Stimulated activated CD4-positive, alpha-beta T cell treated with anti-CD3 and anti-CD28 coated beads, Interleukin-4, amount 100 ng/mL, for 24 hours (primary cell): Measurements from ENCODE around the gene KISS1R.

ENCODE experiments used
- DNase-seq: peaks from one replicate; pipeline ENCODE4 v3.0.0-alpha.2; 2020

Gene KISS1R

DNA sequence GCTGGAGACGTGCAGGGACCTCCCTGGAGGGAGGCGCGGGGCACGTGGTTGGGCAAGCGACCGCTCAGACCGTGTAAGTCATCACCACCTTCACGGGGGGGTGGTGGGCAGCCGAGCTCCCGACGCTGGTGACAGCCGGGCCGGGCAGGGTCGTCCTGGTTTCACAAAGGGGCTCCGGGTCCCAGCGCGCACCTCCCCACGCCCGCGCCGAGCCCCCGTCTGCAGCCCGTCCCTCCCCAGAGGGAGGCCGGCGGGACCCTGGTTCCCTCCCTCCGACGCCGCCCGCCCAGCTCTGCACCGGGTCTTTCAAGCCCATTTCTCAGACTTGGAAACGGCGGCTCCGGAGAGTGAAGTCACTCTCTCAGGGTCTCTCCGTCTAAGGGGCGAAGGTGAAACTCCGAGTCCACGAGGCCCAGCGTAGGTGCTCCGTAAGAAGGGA, 8.0 kb downstream of the KISS1R start:
- DNase-seq: peak; percentile 75

DNA sequence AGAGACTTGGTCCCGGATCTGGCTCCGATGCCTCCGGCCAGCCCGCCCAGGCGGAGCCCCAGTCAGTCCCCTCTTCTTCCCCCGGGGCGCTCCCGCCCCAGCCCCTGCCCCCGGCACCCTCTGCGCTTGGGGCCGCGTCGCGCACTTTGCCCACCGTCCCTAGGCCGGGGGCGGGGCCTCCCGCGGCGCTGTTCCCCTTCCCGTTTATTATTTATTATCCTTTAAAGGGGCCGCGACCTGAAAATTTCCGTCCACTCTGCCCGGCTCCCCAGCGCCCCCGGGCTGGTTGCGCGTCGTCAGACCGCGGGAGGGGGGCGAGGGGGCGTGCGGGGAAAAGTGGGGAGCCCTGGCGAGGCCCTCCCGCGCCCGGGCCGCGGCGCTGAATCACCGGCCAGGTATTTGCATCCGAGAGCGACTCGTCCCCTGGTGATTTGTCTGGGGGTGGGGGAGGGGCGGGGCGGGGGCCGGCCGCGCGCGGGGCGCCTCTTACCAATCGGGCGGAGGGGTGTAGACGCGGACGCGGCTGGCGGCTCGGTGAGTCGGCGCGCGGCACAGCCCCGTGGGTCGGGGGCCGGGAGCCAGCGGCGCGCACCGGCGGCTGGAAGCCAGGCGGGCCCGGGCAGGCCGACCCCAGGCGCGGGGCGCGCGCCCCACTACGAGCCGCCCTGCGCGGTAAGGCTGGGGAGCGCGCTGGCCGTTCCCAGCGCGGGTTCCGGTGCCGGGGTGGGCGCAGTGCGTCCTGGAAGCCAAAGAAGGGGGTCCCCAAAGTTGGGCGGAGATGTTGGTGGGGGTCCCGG, 8.6 kb downstream of the KISS1R start, which contains the start of gene ARID3A:
Gene ARID3A, plus strand, starts transcription at position 510 of the 797 bp plus-strand sequence. CDS start 3,494 bp downstream, outside the sequence.
- peak; percentile 74 for DNase-seq

DNA sequence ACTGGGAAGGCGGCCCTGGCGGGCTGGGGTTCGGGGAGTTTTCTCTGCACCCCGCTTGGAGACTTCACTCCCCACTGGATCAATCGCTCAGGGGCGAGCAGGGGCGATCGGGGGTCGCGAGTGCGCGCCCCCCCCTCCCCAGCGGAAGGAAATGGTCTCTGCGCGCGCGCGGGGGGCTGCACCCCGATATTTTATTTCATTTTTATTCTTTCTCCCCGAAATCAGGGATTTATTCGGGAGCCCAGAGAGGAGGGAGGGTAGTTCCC, 9.1 kb downstream of the KISS1R start:
- DNase-seq: no peak

DNA sequence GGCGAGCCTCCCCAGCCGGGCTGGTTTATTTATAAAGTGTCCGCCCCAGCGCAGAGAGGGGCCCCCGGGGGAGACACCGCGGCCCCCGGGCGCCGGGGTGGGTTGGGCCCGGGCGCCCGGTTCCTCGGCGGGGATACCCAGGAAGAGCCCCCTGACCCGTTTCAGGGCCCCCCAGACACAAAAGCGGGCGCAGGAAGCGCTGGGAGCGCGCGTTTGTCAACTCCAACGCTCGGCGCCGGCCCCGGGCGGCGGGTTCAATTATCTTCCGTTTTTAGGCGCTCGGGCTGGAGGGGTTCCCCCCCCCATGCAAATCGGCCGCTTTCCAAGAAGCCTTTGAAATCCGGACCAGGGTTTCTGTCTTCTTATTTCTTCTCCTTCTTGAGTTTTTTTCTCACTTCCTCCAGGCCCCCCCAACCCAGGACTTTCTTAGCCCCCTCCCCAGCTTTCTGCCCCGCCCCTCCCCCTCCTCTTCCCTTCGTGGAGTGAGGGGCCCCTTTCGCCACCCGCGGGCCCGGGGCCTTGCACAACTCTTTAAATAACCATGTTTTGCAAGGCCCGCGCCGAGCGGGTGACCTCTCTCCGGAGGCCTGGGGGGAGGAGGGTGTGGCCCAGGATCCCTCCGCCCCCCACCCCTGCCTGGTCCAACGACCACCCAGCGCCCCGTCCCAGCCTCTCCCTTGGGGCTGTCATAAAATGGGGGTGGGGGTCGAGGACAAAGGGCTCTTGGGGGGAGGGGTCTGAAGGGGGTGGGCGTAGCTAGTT, 9.6 kb downstream of the KISS1R start:
- DNase-seq: peak; percentile 45

DNA sequence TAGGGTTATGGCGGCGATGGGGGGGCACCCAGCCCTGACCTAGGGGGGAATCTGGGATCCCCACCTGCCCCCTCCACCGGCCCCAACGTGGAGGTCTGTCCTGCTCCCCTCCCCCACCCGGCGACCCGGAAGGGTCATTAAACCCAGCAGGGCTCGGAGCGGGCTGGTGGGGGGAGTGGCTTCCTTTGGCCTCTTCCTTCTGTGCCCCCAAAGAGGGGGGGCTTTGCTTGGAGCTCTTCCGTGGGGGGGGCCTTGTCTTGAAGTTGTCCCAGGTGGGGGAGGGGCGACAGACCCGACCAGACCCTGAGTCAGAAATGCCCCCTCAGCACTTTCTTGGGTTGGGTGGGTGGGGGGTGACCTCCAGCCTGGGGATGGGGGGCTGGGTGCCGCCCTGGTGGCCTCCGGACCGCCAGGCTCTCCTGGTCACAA, 10.2 kb downstream of the KISS1R start:
- no peak for DNase-seq

DNA sequence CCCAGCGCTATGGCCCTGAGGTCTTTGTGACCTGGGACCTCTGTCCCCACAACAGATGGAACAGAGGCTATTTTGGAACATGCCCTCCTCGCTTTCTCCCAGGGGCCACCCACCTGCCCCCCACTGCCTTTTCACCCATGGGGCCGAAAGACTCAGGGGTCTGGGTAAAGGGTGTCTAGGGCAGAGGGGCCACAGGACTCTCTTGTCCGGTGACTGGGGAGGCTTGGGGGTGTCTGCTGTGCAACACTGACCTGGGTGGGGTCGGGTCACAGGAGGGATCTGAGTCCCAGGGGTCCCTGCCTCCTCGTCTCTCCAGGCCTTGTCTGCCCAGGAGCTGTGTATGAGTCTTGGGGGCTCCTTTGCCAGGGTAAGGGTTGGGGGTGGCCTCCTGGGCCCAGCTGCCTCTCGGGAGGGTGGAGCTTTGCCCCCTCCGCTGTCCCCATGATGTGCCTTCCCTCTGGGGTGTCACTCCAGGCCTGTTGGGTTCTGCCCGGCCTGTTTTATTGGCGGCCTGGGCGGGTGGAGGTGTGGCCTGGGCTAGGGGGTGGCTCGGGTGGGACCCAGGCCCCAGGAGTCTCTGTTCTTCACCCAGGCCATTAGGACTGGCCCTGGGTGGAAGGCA, 10.8 kb downstream of the KISS1R start:
- DNase-seq: no peak

DNA sequence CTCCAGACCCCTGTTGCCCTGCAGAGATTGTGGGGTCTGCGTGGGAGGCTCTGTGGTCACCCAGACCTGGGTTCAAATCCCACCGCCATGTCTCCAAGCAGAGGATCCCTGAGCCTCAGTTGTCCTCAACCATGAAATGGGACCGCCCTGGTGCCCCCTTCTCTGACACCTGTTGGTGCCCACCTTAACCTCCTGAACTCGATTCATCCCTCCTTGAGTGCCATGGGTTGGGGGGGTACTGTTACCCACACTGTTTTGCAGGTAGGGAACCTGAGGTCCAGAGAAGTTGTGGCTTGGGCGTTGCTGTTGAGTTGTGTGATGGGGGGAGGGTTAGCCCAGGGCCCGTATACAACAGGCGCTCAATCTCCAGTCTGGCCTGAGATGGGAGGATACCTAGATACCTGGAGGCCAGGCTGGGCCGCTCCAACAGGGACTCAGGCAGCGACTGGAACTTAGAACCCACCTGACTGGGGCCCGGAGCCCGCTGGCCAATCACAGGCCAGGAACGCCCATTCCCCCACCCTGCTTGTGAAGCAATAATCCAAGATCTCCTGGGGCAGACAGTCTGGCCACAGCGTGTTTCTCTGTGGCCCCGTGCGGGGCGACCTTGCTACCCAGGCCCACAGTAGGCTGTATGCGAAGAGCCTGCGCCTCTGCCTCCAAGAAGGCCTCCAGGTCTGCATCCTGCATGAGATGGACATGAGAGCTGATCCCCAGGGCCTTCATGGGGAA, 11.5 kb downstream of the KISS1R start:
- DNase-seq: no peak

DNA sequence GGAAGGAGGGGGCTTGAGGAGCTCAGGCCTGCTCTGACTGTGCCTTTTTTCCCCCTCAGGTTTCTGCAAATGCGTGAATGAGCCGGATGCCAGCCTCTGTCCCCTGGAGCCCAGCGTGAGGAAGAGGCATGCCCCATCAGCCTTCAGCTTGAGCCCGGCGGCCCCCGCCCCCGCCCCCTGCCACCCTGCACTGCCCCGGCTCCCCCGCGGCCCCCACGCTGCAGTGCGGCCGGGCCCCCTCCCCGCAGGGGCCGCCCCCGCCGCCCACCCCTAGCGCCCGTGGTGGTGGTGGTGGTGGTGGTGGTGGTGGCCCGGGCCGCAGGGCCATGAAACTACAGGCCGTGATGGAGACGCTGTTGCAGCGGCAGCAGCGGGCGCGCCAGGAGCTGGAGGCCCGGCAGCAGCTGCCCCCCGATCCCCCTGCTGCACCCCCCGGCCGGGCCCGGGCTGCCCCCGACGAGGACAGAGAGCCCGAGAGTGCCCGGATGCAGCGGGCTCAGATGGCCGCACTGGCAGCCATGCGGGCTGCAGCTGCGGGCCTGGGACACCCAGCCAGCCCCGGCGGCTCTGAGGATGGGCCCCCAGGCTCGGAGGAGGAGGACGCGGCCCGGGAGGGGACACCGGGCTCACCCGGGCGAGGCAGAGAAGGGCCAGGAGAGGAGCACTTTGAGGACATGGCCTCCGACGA, 12.2 kb downstream of the KISS1R start:
- DNase-seq: no peak

DNA sequence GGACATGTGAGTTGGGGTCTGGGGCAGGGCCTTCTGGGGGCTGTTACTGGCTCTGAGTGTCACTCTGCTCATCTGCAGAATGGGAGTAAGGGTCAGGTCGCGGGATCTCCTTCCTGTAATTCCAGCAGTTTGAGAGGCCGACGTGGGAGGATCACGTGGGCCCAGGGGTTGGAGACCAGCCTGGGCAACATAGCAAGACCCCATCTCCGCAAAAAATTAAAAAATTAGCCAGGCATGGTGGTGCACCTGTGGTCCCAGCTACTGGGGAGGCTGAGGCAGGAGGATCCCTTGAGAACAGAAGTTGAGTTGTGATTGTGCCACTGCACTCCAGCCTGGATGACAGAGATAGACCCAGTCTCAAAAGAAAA, 12.7 kb downstream of the KISS1R start:
- DNase-seq: no peak

DNA sequence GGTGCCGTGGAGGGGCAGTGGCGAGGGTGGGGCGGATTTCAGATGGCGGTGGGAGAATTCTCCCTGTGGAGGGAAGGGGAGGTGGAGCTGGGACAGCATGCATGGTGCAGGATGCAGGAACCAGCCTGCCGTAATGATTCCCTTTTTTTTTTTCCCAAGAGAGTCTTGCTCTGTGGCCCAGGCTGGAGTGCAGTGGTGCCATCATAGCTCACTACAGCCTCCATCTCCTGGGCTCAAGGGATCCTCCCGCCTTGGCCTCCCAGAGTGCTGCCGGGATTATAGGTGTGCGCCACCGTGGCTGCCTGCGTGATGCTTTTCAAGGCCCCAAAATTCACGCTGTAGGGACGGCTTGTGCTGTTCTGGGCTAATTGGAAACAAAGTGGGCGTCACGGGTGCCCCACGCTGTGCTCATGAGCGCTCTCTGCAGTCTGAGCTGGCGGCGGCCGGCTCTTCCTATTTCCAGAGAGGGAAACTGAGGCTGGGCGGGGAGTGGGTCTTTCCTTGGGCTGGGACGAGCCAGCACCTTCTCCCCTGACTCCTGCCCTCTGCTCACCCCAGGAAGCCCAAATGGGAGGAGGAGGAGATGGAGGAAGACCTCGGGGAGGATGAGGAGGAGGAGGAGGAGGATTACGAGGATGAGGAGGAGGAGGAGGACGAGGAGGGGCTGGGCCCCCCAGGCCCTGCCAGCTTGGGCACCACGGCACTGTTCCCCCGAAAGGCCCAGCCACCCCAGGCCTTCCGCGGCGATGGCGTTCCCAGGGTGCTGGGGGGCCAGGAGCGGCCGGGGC, 14.9 kb downstream of the KISS1R start:
- no peak for DNase-seq

DNA sequence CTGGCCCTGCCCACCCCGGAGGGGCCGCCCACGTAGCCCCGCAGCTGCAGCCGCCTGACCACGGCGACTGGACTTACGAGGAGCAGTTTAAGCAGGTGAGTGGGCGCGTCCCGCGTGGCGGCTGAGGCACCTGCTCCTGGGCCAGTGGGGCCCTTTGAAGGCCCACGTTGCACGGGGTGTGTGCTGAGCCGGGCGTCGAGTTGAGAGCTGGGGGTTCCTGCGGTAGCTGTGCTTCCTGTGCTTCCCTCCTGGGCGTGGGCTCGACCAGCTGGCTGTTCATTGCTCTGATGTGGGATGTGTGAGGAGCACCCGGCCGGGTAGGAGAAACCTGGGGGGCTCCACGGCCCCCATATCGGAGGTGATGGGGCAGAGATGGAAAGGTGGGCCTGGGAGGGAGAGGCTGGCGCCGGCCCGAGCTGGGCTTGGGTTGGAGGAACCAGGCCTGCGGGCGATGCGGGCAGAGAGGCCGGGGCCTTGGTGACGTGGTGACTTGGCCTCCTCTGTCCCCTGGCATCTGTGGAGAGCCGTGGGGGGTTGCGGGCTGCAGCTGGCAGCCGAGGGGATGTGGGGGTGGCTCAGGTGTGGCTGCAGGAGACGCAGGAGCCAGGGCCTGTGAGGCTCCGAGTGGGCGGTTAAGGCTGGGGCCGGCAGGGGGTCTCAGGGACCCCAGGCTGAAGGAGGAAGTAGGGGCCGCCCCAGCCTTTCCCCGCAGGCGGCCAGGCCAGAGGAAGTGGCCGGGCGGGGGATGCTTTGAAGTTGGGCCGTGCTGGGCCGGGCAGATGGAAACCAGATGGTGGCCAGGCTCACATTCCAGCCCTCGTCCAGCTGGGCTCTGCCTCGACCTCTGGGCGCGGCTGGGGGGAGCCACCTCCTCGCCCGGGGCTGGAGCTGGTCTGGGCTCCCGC, 15.8 kb downstream of the KISS1R start:
- peak; percentile 19 for DNase-seq

DNA sequence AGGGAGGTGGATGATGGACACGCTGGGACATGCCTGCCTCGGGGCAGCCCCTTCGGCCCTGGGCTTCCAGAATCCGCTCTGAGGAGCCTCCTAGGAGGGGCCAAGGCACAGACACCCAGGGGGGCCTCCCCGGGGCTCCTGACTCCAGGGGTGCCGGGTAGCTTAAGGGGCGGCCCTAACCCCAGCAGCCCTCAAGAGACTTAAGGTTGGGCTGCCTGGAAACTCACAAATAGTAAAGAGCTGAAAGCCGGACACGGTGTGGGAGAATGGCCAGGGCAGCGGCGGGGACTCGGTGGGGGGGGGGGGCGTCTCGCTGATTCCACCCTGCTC, 16.4 kb downstream of the KISS1R start:
- DNase-seq: no peak

DNA sequence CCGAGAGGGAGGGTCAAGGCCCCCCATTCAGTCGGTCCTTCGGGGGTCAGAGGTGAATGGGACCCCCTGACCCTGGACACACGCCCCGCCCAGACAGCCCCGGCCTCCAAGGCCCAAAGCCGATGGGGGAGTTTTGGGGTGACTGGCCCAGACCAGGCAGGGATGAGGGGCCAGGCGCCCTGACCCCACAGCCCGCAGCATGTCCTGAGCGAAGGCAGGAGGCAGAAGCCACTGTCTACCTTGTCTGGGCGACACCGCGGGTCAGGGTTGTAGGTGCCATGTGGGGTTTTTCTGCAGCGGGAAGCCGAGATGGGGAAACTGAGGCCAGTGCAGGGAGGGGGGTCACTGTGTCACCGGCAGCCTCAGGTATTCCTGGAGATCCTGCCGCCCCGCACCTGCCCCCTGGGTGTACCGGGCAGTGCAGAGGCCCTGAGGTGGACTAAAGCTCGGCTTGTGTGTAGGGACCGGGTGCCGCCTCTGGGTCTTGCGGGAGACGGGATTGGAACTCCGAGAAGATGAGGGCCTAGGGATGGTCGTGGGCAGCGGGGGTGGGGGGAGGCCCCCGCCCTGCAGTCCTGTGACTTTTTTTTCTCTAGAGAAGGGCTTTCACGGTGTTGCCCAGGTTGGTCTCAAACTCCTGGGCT, 17.2 kb downstream of the KISS1R start:
- no peak for DNase-seq

DNA sequence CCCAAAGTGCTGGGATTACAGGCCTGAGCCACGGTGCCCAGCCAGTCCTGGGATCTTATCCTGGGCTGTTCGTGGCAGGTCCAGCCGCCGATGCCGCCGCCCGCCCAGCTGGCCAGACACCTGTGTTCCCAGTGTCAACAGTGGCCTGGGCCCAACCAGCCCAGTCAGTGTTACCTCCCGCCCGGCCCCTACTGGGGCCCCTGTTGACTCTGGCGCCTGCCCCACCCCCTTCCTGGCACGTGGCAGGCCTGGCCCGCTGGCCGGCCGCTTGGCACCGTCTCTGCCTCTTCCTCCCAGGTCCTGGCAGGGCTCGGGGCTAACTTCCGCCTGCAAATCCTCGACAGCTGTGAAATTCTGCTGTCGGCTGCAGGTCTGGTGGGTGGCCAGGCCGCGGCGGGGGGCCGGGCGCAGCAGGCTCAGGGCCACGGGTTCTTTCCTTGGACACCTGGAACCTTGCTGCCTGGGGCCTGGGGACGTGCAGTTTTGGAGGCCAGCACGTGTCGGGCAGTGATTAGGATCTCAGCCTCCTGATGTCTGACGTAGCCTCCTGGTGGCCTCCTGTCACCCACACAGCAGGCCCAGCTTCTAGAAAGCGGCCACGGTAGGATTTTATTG, 17.8 kb downstream of the KISS1R start:
- no peak for DNase-seq

DNA sequence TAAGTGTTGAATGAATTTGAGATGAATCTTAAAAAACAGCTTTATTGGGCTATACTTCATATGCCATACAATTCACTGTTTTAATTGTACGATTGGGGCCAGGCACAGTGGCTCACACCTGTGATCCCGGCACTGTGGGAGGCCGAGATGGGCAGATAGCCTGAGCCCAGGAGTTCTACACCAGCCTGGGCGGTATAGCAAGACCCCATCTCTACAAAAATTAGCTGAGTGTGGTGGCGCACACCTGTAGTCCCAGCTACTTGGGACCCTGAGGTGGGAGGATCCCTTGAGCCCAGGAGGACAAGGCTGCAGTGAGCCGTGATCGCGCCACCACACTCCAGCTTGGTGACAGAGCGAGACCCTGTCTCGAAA, 19.0 kb downstream of the KISS1R start:
- no peak for DNase-seq

DNA sequence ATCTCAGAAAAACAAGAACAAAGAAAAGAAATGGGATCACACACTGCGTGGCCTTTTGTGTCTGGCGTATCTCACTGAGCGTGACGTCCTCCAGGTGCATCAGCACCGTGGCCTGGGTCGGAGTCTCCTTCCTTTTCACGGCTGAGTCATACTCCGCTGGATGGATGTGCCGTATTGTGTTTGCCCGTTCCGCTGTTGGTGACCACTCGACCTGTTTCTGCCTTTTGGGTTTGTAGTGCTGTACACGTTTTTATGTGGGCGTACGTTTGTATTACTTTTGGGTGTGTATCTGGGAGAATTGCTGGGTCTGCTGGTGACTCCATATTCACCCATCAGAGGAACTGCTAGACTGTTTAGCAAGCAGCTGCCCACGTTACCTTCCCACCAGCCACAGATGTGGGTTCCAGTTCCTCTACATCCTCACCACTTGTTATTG, 20.1 kb downstream of the KISS1R start:
- peak; percentile 49 for DNase-seq

DNA sequence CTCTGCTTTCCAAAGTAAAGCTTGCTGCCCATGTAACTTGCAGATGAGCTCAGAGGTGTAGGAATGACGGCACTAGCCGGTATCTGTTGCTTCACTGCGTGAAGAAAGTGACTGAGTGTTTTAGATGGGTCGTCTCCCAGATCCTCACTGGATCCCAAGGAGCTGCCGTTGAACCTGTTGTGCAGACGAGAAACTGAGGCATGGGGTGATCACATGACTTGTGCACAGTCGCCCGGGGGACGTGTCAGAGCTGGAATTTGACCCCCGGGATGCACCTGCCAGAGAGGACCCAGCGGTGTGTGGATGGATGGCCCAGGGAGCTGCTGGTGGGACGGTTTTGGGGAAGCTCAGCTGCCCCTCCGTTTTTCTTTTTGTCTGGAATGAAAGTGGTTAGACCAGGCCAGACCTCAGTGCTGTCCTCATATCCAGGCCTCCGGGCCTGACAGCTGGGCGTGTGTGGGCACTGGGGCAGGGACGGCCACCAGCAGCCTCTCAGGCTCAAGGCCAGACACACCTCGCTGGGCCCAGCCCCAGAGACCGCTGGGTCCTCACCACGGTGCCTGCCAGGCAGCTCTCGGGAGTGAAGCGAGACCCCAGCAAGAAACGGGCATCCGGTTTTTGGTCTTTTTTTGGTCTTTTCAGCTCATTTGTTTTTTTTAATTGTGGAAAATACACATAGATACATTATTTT, 21.2 kb downstream of the KISS1R start:
- DNase-seq: no peak

DNA sequence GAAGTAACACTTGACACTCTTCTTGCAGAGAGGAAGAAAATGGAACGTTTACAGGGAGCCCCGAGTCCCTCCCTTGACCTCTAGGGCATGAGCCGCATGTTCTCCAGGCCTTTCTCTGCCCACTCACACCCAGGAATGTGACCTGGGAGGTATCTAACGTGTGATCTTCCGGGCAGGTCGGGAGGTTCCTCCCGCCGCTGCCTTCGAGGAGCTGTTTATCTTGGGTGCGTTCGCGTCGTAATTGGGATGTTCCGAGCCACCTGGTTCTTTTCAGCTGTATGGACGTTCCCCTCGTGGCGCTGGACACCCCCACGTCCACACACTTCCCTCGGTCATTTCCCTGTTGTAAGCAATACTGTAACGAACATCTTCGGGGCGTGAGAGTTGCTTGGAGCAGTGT, 22.3 kb downstream of the KISS1R start:
- no peak for DNase-seq

DNA sequence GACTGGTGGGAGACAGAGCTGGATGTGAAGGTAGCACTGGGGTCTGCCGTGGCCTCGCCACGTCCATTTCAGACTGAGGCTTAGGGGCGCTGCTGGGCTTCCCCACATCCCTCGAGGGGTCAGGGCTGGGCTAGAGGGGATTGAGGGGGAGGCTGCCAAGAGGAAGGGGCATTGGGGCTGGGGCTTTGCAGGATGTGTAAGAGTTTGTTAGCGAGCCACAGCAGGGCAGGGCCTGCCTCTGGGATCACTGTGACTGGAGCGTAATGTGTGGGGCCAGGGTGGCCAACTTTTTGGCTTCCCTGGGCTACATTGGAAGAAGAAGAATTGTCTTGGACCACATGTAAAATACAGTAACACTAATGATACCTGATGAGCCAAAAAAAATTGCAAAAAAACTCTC, 22.8 kb downstream of the KISS1R start:
- no peak for DNase-seq
